Amniotic stem cell (primary cell): ENCODE results near the gene CMSS1.

Source experiments
- DNase-seq: peaks from one replicate; lab custom pipeline; 2025; lab: John Stamatoyannopoulos, UW

Gene CMSS1

DNA sequence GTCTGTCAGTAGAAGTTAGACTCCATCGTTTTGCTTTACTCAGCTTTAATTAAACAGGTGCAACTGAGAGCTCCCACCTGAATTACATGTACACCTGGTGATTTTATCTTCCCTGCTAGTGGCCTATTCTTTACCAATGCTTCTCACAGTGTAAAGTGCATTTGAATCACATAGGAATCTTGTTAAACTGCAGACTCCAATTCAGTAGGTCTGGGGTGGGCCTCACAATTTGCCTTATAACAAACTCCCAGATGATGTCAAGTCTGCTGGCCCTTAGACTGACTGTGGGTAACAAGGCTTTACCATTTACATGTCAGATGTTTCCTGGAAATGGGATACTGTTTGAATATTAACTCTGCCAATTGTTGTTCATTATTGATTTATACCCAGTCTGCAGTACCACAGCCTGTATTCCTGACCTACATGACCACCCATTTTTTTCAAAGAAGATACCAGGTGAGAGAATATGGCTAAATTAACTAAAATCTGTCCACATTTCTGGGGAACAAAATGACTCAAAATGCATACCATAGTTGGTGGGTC is 37.2 kb downstream of the CMSS1 start:
- DNase-seq = no peak

DNA sequence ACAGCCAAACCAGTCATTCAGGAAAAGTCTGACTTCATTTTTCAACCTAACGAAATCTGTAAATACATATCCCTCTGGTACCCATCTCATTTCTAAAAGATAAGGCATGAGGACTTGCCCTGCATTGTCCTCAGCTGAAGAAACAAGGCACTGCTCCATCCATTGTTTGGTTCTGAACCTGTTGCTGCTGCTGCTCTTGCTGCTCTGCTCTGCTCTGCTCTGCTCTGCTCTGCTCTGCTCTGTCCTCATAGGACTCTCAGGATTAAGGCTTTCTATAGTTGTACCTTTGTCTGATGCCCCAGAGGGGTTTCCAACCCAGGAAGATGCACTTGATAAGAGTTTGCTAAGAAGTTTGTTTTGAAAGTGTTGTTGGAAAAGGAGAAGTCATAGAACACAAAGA is 38.2 kb downstream of the CMSS1 start:
- no peak for DNase-seq

DNA sequence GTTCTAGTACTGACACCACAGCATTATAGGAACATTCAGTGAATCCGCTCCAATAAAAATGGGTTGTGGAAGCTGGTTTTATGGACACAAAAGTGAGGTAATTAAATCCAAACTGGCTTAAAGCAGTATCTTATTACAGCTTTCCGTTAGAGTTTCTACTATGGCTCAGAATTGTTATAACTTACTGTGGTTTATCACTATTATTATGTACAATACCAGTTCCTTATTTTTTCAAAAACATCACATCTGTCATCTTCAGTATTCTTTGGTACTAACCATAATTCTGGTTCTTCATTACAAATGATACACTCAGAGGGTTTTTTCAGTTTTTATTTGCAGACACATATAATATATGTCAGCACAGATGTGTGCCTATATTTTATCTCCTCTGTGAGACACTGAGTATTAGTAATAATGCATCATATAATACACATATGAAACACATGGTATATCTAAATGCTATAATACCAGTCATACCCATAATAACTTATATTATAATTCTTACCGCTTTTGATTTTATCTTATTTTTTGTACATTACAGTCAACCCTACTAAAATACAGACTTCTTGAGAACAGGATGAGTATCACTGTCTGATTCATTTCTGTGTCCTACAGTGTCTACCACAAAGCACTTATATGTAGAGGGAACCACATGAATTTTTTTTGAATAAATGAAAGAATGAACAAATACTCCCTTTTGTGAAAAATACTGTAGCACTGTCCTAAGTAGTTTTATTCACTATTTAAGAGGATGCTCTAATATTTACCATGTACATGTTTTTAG is 39.0 kb downstream of the CMSS1 start:
- no peak for DNase-seq

DNA sequence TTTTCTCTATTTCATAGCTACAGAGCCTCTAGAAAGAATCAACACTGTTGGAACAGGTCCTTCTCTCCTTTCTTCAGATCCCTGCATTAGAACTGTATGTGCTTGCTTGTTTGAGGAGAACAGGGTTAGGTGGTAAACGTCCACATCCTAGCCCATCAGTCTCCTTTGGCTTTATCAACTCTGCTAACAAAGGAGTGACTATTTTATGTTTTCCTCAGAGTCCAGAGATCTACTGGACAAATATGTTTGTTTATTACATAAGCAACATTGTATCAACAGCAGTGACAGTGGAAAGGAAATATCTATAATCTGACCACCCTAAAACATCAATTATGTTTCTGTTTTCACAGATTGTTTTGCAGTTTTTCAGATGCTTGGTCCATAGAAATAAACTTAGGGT is 39.6 kb downstream of the CMSS1 start:
- DNase-seq = no peak

DNA sequence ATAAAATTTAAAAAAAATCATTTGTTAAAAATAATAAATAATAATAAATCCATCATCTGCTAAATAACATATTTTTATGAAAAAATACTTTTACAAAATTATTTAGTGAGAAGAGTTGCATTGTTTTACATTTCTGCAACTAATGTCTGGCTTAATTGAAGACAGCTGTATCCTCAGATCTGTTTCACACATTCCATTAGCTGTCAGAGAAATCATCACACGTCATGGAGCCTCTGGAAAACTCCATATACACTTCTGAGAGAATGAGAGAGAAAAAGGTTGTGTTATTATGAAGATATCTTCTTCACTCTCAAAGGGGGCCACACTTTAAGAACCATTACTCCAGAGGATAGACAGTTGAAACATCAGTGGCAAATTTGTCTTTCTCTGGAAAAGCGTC is 40.8 kb downstream of the CMSS1 start:
- no peak for DNase-seq

DNA sequence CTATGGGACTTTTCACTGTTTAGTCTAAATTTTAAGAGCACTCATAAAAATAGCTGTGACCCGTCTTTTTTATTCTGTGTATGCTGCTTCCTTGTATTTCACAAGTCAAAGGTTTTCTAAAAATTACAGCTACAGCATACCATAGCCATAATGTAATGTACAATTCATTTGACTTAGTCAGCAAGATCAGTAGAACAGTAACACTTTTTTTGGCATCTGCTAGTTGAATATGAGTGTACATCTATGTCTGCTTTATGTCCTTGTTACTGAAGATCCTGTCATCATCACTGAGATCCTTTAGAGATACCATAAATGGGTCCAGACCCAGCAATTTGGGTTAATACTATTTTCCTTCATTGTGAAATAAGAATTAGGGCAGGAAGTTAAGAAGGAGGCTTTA is 42.2 kb downstream of the CMSS1 start:
- DNase-seq = peak; percentile 75

DNA sequence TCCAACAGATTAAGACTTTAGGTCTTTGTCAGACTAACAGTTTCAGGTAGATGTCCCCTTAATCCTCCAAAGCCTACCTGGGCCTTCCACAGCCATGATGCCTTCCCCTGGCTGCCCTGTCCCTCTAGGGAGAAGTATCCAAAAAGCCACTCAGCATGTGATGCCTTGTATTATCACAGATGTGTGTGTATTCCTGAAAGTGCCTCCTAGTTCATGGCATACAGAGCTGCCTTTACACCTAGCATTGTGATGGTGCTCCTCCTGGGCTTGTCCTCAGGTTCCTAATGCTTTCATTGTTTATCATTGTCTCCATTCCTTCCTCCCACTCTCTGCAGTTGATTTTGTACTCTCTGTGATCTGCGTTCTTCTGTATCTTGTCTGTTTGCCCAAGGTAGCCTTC is 43.6 kb downstream of the CMSS1 start:
- no peak for DNase-seq

DNA sequence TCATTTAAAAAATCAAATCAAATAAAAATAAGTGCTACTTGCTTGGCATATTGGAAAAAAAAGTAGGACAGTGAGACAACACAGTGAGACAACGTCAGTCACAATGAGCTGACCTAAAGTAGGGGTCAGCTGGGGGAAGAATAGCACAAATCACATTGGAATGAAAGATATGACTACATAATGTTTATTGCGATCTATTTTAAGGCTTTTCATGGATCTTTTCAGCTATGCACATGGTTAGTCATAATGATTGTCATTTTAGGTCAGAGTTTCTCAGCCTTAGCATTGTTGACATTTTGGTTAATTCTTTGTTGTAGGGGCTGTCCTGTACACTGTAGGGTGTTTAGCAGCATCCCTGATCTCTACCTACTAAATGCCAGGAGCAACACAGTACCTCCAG is 44.5 kb downstream of the CMSS1 start:
- no peak for DNase-seq

DNA sequence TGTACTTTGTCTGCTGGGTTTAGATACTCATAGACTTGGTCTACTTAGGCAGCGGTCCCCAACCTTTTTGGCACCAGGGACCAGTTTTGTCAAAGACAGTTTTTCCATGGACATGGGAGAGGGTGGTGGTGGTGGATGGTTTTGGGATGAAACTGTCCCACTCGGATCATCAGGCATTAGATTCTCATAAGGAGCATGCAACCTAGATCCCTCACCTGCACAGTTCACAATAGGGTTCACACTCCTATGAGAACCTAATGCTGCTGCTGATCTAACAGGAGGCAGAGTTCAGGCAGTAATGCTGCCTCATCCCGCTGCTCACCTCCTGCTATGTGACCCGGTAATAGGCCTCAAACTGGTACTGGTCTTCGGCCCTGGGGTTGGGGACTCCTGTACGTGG is 45.3 kb downstream of the CMSS1 start:
- no peak for DNase-seq

DNA sequence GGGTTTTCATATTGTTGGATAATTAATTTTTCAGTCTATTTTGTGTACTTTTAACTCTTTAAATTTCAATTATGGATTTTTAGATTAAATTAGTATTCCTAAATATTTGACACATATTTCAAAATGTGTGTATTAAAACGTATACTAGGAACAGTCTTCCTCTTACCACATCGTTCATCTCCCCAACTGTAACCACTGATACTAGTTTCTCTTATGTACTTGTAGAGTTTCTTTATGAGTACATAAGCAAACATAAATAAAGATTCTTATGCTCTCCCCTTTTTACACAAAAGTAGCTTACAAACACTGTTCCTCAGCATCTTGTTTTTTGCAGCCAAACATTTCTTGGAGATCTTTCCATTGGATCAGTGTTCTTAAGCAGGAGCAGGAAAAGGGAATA is 45.9 kb downstream of the CMSS1 start:
- no peak for DNase-seq

DNA sequence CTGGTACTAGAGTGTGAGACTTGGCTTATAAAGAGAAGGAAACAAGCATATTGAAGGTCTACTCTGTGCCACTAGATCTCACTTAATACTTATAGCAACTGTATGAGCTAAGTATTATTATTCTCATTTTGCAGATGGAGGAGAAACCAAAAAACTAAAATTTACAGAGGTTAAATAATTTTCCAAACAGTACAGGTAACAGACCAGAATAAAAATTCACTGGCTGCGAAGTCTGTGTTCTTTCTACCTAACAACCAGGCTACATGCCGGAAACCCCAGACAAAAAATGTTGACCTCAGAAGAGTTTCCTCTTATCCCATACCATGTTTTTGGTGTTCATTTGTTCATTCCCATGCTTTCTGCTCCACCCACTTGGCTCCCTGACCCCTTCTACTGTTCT is 46.6 kb downstream of the CMSS1 start:
- no peak for DNase-seq

DNA sequence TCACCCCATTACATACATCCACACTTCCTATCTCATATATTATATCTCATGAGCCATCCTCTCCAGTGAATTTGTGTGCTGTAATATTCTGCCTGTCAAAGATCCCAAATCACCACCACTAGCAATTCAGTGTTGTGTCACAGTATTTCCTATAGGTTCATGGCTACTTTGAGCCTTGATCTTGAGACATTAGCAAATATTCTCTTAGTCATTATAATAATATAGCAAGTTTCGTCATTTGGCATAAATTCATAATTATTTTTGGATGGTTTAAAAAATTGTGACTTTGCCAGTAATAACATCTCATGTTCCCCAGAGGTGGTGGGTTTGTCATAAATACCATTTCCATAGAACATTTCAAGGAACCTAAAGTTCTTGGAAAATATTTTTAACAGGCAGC is 47.7 kb downstream of the CMSS1 start:
- no peak for DNase-seq

DNA sequence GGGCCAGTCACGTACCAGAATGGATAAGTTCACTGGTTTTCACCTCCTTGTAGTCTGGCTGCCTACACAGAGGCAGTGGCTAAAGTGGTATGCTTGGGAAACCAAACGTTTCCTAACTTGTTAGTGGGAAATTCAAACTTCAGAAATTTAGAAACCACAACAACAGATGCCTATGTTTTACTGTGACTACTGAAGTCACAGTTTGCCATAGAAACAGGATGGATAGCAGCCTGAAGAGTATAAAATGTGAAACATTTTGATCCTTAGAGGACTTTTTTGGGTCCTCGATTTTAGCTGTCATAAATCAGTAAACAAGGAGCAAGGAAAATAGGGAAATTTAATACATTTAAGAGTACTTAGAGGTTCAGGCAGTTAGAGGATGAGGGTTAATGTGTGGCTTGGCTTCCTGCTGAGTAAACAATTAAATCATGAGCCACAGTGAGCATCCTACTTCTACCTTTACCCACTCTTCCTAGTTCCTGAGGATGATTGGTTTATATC is 48.6 kb downstream of the CMSS1 start:
- DNase-seq = no peak

DNA sequence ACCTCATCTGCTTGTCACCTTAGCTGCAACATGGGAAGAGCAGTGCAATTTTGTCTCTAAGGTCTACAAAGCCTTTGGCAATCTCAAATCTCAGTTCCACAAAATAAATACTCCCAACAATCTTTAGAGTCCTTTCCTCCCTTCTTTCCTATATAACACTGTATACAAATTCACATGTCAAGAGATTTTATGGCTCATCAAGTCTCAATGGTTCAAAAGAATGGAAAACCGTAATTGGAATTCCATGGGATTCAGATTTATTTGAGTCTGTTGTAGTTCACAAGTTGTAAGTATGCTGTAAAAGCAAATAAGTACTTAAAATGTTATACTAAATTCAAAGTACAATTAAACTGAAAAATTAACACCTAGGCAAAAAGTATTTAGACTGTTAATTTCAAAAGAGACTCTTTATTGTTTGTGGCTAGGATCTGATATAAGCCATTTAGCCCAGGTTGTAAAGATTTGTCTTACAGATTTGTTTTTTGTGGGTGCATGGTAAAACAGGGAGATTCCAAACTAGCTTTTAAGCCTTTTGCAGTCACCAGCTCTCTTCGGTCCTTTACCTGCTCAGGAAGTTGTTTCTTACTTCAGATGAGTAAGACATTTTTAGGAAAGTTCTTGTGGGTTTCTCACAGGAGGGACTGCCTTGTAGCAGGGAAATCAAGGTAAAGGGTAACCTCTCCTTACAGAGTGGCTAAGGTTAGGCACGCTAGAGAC is 50.1 kb downstream of the CMSS1 start:
- DNase-seq = no peak

DNA sequence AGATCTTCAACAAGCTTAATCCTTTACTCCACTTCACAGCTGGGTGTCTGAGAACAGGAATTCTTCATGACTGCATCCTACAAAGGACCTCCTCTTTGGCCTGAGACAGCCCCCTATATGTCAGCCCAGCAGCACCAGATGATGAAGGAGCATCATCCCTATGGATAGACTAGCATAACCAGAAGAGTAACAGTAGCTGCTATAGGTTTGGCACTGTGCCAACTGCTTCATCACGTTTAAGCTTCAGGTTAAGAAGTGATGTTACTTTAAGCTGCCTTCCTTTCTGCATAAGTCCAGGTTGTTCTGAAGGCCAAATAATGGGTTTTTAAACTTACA is 50.6 kb downstream of the CMSS1 start:
- DNase-seq = no peak

DNA sequence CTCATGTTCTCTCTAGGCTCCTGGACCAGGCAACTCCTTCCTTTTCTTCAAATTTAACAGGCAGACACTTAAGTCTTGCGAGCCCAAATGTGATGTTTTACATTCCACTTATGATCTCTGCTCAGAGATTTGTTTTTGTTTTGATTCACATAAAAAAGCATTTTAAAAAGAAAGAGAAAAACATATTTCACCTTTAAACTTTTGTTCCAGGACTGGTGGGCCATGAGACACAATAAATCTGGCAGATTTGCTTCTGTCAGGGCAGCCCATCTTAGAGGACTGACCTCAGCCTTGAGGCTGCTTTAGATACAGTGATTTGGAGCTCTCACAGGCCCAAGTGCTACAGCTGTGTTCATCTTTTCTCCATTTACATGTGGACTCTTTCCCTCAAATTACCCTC is 52.0 kb downstream of the CMSS1 start:
- no peak for DNase-seq

DNA sequence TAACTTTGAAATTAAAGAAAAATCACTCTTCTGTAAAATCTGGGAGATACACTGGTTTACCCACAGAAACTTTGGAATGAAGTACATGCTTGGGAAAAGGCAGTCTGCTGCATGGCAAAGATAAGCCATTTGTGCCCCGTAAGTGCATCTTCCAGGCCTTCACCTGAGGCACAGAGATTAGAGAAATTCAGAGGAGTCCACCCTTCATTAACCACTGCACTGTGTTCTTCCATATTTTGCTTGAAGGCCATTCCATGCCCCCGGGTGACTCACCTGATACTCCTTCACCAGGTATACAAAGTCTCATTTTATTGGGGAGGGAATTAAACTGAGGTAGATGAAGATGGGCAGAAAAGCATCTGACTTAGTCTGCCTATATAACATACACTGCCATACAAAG is 53.0 kb downstream of the CMSS1 start:
- no peak for DNase-seq

DNA sequence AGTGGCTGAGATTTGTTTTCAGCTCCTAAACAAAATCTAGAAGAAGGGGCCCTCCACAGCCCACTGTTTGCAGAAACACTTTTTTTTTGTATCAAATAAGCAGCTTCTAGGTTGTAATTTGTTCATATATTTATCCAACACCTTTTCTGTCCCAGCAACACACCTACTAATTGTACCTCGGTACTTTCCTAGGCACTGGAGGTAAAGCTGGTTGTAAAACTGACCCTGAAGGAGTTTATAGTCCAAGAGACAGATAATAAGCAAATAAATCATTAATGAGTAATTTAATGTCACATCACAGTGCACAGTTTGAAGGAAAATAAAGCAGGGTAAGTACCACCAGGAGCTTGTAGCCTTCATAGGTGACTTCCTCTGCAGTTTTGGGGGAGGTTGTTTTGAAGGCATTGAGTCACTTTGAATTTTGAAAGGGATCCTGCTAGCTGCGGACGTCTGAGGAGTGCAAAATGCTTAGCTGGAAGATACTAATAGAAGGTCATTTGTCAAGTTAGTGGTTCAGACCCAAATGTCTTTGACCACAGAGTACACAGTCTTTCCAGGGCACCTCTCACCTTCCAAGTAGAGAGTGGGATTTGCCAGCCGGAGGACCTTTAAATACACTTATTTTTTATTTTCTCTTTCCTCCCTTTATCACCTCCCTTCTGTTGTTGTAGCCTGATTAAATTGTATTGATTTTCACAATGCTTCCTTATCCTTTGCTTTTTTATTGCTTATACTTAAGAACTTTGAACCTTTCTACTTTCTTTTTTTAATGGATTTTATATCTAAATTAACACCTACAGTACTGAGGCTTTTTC is 53.8 kb downstream of the CMSS1 start:
- DNase-seq = no peak

DNA sequence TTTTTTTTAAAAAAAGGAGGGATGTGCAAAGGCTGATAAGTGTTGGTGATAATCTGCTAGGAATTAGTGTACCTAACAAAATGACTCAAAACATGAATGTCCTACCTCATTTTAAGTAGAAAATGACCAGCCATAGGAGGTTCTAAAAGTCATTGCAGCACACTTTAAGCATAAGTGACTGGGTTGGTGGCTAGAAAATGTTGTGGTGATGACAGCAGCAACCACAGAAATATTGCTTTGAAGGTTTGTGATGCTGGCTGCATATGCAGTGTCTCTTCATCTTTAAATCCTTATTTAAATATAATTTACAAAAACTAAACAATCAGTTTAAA is 55.2 kb downstream of the CMSS1 start:
- no peak for DNase-seq

DNA sequence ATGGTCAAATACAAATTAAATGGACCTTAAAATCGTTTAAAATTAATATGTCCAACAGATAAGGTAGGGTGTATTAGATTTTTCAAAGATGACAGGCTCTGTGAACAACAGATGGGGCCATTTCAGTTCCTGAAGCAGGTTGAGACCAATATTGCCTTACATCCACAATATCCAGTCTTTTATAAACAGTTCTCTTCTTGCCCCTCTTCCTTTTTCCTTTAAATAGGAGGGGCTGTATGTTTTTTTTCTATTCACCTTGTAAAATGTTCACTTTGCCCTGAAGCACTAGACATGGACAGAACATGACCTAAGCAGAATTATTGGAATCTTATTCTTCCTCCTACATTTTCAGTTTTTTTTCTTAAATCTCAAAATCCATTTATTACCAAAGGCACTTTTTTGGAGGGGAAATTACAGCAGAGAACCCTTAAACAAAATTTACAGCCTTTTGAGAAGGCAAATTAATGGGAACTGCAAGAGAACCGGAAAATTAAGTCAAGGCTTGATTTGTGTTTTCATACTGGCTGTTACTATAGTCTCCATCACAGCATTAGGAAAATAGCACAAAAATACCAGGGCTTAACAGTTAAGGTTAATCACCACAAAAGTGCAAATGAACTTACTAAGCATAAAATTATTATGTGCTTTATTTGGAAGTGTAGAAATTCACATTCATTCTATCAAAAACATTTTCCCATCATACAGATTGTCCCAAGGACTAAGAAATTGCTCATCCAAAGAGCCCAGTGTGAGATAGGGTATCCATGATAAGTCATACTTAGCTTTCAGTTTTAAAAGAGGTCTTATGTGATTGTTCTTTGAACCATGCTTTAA is 55.8 kb downstream of the CMSS1 start:
- DNase-seq = no peak

DNA sequence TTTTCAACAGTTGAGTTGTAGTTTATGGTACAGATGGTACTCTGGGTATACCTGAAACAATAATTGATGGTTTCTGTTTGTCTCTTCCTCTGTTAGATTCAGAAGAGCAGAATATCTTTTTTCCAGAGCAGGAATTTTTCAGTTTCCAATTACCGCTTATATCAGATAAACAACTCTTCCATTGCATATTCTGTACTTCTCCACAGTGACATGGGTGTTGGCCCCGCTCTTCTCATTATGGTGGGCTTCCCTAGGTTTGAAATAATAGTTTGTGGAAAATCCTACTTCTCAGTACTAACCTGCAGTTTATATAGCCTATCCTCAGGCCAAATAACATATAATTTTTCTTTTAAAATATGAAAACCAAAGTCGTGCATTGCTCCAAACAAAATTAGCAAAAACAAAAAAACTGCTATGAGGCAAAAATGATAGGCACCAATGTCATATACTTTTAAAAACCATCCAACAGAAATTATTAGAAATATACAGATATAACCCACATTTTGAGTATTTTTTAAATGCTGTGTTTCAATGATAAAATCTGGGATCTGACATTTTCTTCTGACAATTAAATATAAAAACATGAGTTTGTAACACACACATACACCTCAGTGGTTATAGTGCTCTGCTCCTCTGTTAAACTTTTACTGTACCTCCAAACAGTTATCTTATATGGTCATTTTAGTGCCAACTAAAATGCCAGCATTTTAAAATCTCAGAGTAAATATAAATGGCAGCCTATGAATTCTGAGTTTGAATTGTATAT is 56.8 kb downstream of the CMSS1 start:
- no peak for DNase-seq
